GM18868 (cell line): ENCODE results near the gene UNC5C.

Experiments used
- ATAC-seq: cut with Tn5 transposase; IDR thresholded peaks from one replicate; pipeline ENCODE4 v1.9.1; 2021; ENCODE audit warnings: mild to moderate bottlenecking, moderate library complexity; ENCODE audit not compliant: unreplicated experiment

UNC5C gene

GRCh38 chr4:95410387-95410977, 138.3 kb downstream of the UNC5C start:
- ATAC-seq, result no peak

GRCh38 chr4:95409750-95410149, 139.0 kb downstream of the UNC5C start:
- ATAC-seq, result no peak

GRCh38 chr4:95409127-95409526, 139.6 kb downstream of the UNC5C start:
- no peak for ATAC-seq

- no peak for ATAC-seq
Measured at GRCh38 chr4:95402299-95402698, 146.5 kb downstream of the UNC5C start.

GRCh38 chr4:95398217-95398616, 150.6 kb downstream of the UNC5C start:
- no peak for ATAC-seq

- no peak for ATAC-seq
Measured at GRCh38 chr4:95394752-95395306, 153.9 kb downstream of the UNC5C start.

- no peak for ATAC-seq
Measured at GRCh38 chr4:95393821-95394220, 155.0 kb downstream of the UNC5C start.

GRCh38 chr4:95388911-95389310, 159.9 kb downstream of the UNC5C start:
- no peak for ATAC-seq

GRCh38 chr4:95387719-95388118, 161.1 kb downstream of the UNC5C start:
- no peak for ATAC-seq

GRCh38 chr4:95386410-95386809, 162.4 kb downstream of the UNC5C start:
- ATAC-seq, result no peak

GRCh38 chr4:95381843-95382580, 166.8 kb downstream of the UNC5C start:
- no peak for ATAC-seq

- ATAC-seq, result no peak
Measured at GRCh38 chr4:95379633-95380032, 169.1 kb downstream of the UNC5C start.

- no peak for ATAC-seq
Measured at GRCh38 chr4:95377366-95377900, 171.3 kb downstream of the UNC5C start.

GRCh38 chr4:95371476-95372224, 177.1 kb downstream of the UNC5C start:
- no peak for ATAC-seq

- no peak for ATAC-seq
Measured at GRCh38 chr4:95367824-95368223, 180.9 kb downstream of the UNC5C start.

GRCh38 chr4:95363966-95364365, 184.8 kb downstream of the UNC5C start:
- ATAC-seq, result no peak

- no peak for ATAC-seq
Measured at GRCh38 chr4:95363559-95363925, 185.2 kb downstream of the UNC5C start.

GRCh38 chr4:95362906-95363558, 185.7 kb downstream of the UNC5C start:
- peak; percentile 55 for ATAC-seq

- no peak for ATAC-seq
Measured at GRCh38 chr4:95362066-95362465, 186.7 kb downstream of the UNC5C start.

- ATAC-seq, result no peak
Measured at GRCh38 chr4:95361696-95361965, 187.1 kb downstream of the UNC5C start.
